Activated CD4-positive, alpha-beta T cell treated with anti-CD3 and anti-CD28 coated beads for 24 hours (primary cell): ENCODE results near the gene AFF3.
"Not testable (repeated sequence)": the region's sequence is repeated elsewhere in the genome, so short reads cannot be mapped to it uniquely, and the experiment has no call there.

Experiments
- DNase-seq, 2 donors: peaks; one replicate each; pipeline ENCODE4 v3.0.0-alpha.2; 2020; ENCODE audit warnings: low read depth in 2 of 2

AFF3 gene

GRCh38 chr2:99933894-99934650 lies 208.3 kb downstream of the AFF3 start:
- no peak for DNase-seq

GRCh38 chr2:99933491-99933890 lies 208.9 kb downstream of the AFF3 start:
- DNase-seq = not testable (repeated sequence)

GRCh38 chr2:99928470-99929053 lies 213.8 kb downstream of the AFF3 start:
- no peak for DNase-seq

GRCh38 chr2:99927690-99928207 lies 214.6 kb downstream of the AFF3 start:
- DNase-seq = not testable (repeated sequence)

GRCh38 chr2:99926986-99927385 lies 215.4 kb downstream of the AFF3 start:
- DNase-seq = no peak

- no peak for DNase-seq
Measured at GRCh38 chr2:99925960-99926359, 216.4 kb downstream of the AFF3 start.

GRCh38 chr2:99922664-99923063 lies 219.7 kb downstream of the AFF3 start:
- no peak for DNase-seq

- no peak for DNase-seq
Measured at GRCh38 chr2:99921903-99922302, 220.5 kb downstream of the AFF3 start.

- no peak for DNase-seq
Measured at GRCh38 chr2:99918389-99918788, 224.0 kb downstream of the AFF3 start.

- DNase-seq = no peak
Measured at GRCh38 chr2:99915108-99915675, 227.2 kb downstream of the AFF3 start.

GRCh38 chr2:99911736-99912135 lies 230.7 kb downstream of the AFF3 start:
- no peak for DNase-seq

- no peak for DNase-seq
Measured at GRCh38 chr2:99910902-99911301, 231.5 kb downstream of the AFF3 start.

- DNase-seq = no peak
Measured at GRCh38 chr2:99905636-99906035, 236.8 kb downstream of the AFF3 start.

- no peak for DNase-seq
Measured at GRCh38 chr2:99905025-99905424, 237.4 kb downstream of the AFF3 start.

- no peak for DNase-seq
Measured at GRCh38 chr2:99903981-99904380, 238.4 kb downstream of the AFF3 start.

- no peak for DNase-seq
Measured at GRCh38 chr2:99900556-99900955, 241.8 kb downstream of the AFF3 start.

- no peak for DNase-seq
Measured at GRCh38 chr2:99899882-99900281, 242.5 kb downstream of the AFF3 start.

GRCh38 chr2:99899058-99899855 lies 243.1 kb downstream of the AFF3 start:
- DNase-seq = no peak

- no peak for DNase-seq
Measured at GRCh38 chr2:99898336-99899048, 243.9 kb downstream of the AFF3 start.

- DNase-seq = no peak
Measured at GRCh38 chr2:99891428-99891780, 251.0 kb downstream of the AFF3 start.

GRCh38 chr2:99890568-99891427 lies 251.6 kb downstream of the AFF3 start:
- DNase-seq = no peak
